DND-41 (cell line): Measurements from ENCODE around the gene JAZF1.

ENCODE experiments used
- EZH2 ChIP-seq: IDR thresholded peaks from 3 replicates; pipeline ENCODE4 v1.6.1; 2012; ENCODE audit warnings: borderline replicate concordance, low read depth, mild to moderate bottlenecking, moderate library complexity, low read length, inconsistent platforms; ENCODE audit not compliant: severe bottlenecking
- TF ChIP-seq, protein P1 (sequence below): IDR thresholded peaks from 2 replicates; pipeline ENCODE4 v1.5.1; 2012; ENCODE audit warnings: borderline replicate concordance, low read length, moderate library complexity, mild to moderate bottlenecking; ENCODE audit not compliant: poor library complexity, severe bottlenecking; ENCODE audit errors: extremely low read depth

DNA sequence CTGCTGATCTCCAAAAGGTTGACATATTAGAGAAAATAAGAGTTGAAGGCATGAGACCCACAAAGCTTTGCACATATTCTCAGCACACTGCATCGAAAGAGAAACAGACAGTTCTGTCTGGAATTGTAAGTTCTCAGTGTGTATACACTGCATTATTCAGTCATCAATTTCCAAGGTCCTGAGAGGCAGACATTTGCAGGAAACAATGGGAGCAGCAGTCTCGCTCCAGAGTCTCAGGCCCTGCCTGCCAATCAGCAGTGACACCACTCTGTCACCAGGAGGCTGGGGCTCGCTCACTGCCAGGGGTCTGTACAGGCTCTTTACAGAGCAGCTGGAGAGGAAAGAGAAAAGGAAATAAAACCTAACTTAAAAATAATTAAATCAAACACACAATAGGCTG is 36.3 kb downstream of the JAZF1 start:
- TF ChIP-seq, protein P1, sequence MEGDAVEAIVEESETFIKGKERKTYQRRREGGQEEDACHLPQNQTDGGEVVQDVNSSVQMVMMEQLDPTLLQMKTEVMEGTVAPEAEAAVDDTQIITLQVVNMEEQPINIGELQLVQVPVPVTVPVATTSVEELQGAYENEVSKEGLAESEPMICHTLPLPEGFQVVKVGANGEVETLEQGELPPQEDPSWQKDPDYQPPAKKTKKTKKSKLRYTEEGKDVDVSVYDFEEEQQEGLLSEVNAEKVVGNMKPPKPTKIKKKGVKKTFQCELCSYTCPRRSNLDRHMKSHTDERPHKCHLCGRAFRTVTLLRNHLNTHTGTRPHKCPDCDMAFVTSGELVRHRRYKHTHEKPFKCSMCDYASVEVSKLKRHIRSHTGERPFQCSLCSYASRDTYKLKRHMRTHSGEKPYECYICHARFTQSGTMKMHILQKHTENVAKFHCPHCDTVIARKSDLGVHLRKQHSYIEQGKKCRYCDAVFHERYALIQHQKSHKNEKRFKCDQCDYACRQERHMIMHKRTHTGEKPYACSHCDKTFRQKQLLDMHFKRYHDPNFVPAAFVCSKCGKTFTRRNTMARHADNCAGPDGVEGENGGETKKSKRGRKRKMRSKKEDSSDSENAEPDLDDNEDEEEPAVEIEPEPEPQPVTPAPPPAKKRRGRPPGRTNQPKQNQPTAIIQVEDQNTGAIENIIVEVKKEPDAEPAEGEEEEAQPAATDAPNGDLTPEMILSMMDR = no peak
- TF ChIP-seq EZH2 = no peak
